ENCODE results near the gene PIK3C3.

Gene PIK3C3

DNA sequence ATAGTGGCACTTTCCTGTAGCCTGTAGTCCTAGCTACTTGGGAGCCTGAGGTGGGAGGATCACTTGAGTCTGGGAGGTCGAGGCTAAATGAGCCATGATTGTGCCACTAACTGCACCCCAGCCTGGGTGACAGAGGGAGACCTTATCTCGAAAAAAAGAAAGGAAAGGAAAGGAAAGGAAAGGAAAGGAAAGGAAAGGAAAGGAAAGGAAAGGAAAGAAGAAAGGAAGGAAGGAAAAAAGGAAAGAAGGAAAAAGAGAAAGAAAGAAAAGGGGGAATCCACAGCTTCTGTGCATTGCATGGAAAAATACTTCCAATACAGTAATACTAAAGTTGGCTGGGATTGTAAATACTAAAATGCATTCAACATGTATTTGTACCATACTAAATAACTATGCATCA lies 12.8 kb upstream of the PIK3C3 start:
- Mint-ChIP-seq H3K36me3 (no peaks in the 10 kb centered on the region), H3K27me3 (peaks cover 22% of the 10 kb centered on the region), H3K4me3 (no peak overlapping the region), H3K4me1 (peaks cover 9% of the 10 kb centered on the region), H3K27ac (no peak overlapping the region), H3K9me3 (no peaks in the 10 kb centered on the region)

DNA sequence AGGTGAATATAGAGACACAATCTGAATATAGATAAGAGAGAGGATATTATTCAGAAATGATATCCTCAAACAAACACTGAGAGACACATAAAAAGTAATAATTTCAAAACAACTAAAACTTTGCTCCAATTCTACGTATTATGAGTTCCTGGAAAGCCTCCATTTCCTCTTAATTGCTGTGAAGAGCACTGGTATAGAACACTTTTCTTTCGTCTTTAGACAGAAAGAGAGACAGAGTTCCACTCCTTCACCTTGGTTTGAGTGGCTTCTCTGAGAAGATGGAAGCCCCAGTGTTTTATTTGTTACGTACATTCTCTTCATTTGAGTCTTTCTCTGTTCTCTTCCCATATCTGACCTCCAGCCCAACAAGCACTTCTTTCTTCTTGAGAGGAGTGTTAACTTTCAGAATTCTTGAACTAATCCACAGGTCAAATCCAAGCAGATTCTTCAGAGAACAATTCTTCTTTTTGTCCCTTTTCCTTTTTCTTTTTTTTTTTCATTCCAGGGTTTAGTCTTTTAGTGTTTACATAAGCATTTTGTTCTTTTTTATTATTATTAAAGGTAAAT lies 6.4 kb upstream of the PIK3C3 start:
- peaks cover 23% of the 10 kb centered on the region for H3K4me1 Mint-ChIP-seq
- peak overlapping the region; percentile 36 for H3K4me3 Mint-ChIP-seq
- peak overlapping the region; percentile 81 for H3K27ac Mint-ChIP-seq
- no peaks in the 10 kb centered on the region for H3K9me3 Mint-ChIP-seq
- H3K36me3 Mint-ChIP-seq, result no peaks in the 10 kb centered on the region
- peaks cover 21% of the 10 kb centered on the region for H3K27me3 Mint-ChIP-seq

DNA sequence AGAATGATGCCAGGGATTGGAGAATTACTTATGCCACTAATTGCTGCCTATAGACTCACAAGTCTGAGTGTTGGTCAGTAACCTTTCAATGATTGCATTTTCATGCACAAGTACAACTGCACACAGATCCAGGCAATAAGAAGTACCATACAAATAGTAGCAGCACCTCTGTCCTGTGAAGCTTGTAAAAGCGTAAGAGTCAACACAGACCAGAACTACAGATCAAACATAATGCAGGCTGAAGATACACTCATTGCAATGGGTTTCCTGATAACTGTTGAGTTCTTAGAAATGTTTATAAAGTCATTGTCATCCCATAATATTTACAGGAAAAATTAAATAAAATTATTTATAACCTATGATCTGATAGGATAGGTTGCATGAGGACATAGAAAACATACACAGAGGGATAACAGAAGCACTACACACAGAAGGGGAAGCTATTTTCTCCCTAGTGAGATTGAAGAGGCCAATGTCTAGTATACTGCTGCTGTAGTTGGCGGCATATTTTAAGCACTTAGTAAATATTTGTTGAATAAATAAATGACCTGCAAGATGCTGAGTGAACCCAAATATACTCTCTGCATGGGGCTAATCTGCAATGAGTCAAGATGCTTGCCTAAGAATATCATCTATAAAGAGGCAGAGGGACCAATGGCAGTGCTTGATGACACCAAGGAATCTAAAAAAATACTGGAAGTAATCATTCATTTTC lies 5.7 kb upstream of the PIK3C3 start:
- no peak overlapping the region for H3K27ac Mint-ChIP-seq

GRCh38 chr18:41955688-41956087 lies 654 bp downstream of the PIK3C3 start:
- Mint-ChIP-seq H3K36me3 (peaks cover 18% of the 10 kb centered on the region), H3K27ac (peak overlapping the region; percentile 99), H3K9me3 (peaks cover 4% of the 10 kb centered on the region), H3K27me3 (no peaks in the 10 kb centered on the region), H3K4me3 (peak overlapping the region; percentile 98), H3K4me1 (peaks cover 47% of the 10 kb centered on the region)

More for the DNA sequence above, 5.7 kb upstream of the PIK3C3 start:
- Mint-ChIP-seq H3K36me3 (no peaks in the 10 kb centered on the region), H3K9me3 (no peaks in the 10 kb centered on the region), H3K27me3 (peaks cover 18% of the 10 kb centered on the region), H3K4me3 (peak overlapping the region; percentile 33), H3K4me1 (peaks cover 23% of the 10 kb centered on the region)

DNA sequence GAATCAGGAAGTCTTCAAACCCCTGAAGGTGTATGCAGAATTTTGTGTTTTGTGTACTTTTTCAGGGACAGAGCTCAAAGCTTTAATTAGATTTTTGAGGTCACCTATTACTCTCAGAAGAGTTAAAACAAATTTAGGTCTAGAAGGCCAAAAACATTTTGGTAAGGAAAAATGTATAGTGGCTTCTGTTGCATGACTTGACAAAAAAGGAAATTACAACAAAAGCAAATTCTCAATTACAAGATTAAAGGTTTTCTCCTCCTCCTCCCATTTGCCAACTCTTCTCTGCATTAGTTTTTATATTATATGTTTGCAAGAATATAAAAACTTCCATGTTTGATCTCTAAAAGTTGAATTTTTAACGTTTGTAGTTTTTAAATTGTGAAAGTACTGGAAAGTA lies 4.0 kb downstream of the PIK3C3 start:
- no peak overlapping the region for H3K4me3 Mint-ChIP-seq
- no peaks in the 10 kb centered on the region for H3K27me3 Mint-ChIP-seq
- H3K4me1 Mint-ChIP-seq, result peaks cover 74% of the 10 kb centered on the region
- H3K27ac Mint-ChIP-seq, result no peak overlapping the region
- H3K9me3 Mint-ChIP-seq, result peaks cover 4% of the 10 kb centered on the region
- H3K36me3 Mint-ChIP-seq, result peaks cover 22% of the 10 kb centered on the region

DNA sequence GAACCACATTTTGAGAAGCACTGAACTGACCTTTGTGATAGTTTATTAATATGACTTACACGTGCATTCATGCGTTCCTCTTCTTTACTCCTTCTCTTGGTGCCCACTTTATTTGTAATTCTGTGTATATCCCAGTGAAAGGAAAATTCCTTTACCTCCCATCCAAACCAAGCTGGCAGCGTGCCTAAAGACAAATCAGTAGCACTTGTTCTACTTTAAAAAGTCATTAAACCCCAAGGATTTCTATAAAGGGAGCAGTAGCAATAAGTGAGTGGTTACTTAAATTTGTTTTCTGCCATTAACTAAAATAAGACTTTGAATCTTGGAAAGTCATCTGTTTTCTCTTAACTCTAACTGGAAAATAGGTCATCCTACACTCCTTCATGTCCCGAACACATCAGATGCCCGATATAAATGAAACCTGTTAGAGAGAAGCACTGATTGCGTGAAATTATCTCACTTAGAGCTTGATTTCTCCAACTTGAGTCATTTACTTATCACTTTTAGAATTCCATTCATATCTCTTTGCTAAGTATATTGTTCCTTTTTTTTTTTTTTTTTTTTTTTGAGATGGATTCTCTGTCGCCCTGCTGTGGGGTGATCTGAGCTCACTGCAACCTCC lies 10.7 kb downstream of the PIK3C3 start:
- H3K4me3 Mint-ChIP-seq, result no peak overlapping the region

GRCh38 chr18:41966943-41967342 lies 11.9 kb downstream of the PIK3C3 start:
- Mint-ChIP-seq H3K9me3 (no peaks in the 10 kb centered on the region), H3K36me3 (peaks cover 15% of the 10 kb centered on the region), H3K27ac (no peak overlapping the region), H3K27me3 (no peaks in the 10 kb centered on the region), H3K4me3 (no peak overlapping the region), H3K4me1 (peaks cover 68% of the 10 kb centered on the region)

More for the DNA sequence above, 10.7 kb downstream of the PIK3C3 start:
- Mint-ChIP-seq H3K9me3 (no peaks in the 10 kb centered on the region), H3K27me3 (no peaks in the 10 kb centered on the region), H3K27ac (no peak overlapping the region), H3K36me3 (peaks cover 15% of the 10 kb centered on the region), H3K4me1 (peaks cover 68% of the 10 kb centered on the region)

- no peak overlapping the region for H3K27ac Mint-ChIP-seq
- no peaks in the 10 kb centered on the region for H3K27me3 Mint-ChIP-seq
- H3K4me1 Mint-ChIP-seq, result peaks cover 71% of the 10 kb centered on the region
- H3K4me3 Mint-ChIP-seq, result no peak overlapping the region
- H3K9me3 Mint-ChIP-seq, result no peaks in the 10 kb centered on the region
- peaks cover 14% of the 10 kb centered on the region for H3K36me3 Mint-ChIP-seq
Measured at GRCh38 chr18:41967680-41968079, 12.6 kb downstream of the PIK3C3 start.

GRCh38 chr18:41969881-41970280 lies 14.8 kb downstream of the PIK3C3 start:
- Mint-ChIP-seq H3K4me1 (peaks cover 76% of the 10 kb centered on the region), H3K9me3 (no peaks in the 10 kb centered on the region), H3K4me3 (no peak overlapping the region), H3K36me3 (peaks cover 15% of the 10 kb centered on the region), H3K27ac (no peak overlapping the region), H3K27me3 (no peaks in the 10 kb centered on the region)

GRCh38 chr18:41972067-41972925 lies 17.3 kb downstream of the PIK3C3 start:
- Mint-ChIP-seq H3K9me3 (no peaks in the 10 kb centered on the region), H3K27ac (no peak overlapping the region), H3K4me3 (peak overlapping the region; percentile 23), H3K36me3 (peaks cover 11% of the 10 kb centered on the region), H3K4me1 (peaks cover 83% of the 10 kb centered on the region), H3K27me3 (no peaks in the 10 kb centered on the region)

DNA sequence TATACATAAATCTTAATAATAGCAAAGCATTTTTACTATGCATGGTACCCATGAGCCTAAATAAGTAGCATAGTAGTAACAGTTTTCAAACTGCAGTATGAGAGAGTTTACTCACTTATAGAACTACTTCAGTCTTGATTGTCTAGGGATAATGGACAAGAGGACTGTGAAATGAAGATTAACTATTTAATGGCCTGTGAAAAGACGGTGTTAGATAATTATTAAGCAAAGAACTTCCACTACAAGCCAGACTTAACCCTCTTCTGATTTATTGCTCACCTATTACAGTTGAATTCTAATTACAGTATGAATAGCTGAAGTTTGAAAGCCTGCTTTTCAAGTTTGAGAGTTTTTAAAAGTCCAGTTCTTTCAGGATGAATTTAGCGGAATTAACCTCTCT lies 18.9 kb downstream of the PIK3C3 start:
- H3K27ac Mint-ChIP-seq, result no peak overlapping the region
- no peak overlapping the region for H3K4me3 Mint-ChIP-seq
- no peaks in the 10 kb centered on the region for H3K9me3 Mint-ChIP-seq
- H3K4me1 Mint-ChIP-seq, result peaks cover 79% of the 10 kb centered on the region
- peaks cover 15% of the 10 kb centered on the region for H3K36me3 Mint-ChIP-seq
- no peaks in the 10 kb centered on the region for H3K27me3 Mint-ChIP-seq

DNA sequence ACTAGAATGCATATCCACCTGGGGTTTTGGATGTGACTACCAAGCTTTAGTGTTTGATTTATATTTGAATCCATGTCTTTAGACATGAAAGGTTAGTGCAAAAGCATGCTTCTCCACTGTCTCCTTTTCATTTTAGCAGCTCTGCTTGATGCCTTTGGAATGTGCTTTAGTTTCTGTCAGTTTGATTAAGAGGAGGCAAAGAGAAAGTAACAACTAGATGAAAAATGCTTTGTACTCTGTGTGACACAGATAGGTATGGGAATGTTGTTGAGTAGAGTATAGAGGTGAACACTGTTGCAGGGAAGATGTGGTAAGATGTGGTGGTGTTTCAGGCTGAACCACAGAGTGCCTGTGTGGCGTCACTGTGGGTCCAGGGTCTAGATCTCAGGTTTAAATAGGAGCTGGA lies 19.8 kb downstream of the PIK3C3 start:
- H3K27ac Mint-ChIP-seq, result peak overlapping the region; percentile 53

DNA sequence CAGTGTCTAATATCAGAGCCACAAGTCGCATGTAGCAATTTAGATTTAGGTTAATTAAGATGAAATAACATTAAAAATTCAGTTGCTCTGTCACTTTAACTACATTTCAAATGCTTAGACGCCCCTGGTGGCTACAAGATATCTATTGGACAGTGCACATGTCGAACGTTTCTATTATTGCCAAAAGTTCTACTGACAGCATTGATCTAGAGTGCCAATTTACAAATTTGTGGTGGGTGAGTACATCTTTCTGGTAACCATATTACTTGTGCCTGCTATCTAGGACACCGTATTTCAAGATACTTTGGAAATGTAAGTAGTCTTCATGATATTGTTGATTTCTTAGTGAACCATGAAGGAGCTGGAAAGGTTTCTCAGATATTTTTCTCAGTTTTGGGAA lies 20.2 kb downstream of the PIK3C3 start:
- peak overlapping the region; percentile 30 for H3K27ac Mint-ChIP-seq
- H3K36me3 Mint-ChIP-seq, result peaks cover 18% of the 10 kb centered on the region
- no peaks in the 10 kb centered on the region for H3K9me3 Mint-ChIP-seq
- no peaks in the 10 kb centered on the region for H3K27me3 Mint-ChIP-seq
- H3K4me1 Mint-ChIP-seq, result peaks cover 78% of the 10 kb centered on the region
- no peak overlapping the region for H3K4me3 Mint-ChIP-seq

More for the DNA sequence above, 19.8 kb downstream of the PIK3C3 start:
- H3K36me3 Mint-ChIP-seq, result peaks cover 15% of the 10 kb centered on the region
- H3K4me3 Mint-ChIP-seq, result no peak overlapping the region
- H3K4me1 Mint-ChIP-seq, result peaks cover 78% of the 10 kb centered on the region
- H3K27me3 Mint-ChIP-seq, result no peaks in the 10 kb centered on the region
- no peaks in the 10 kb centered on the region for H3K9me3 Mint-ChIP-seq

GRCh38 chr18:41977233-41977632 lies 22.2 kb downstream of the PIK3C3 start:
- H3K9me3 Mint-ChIP-seq, result no peaks in the 10 kb centered on the region
- no peaks in the 10 kb centered on the region for H3K27me3 Mint-ChIP-seq
- H3K4me3 Mint-ChIP-seq, result no peak overlapping the region
- H3K4me1 Mint-ChIP-seq, result peaks cover 73% of the 10 kb centered on the region
- no peak overlapping the region for H3K27ac Mint-ChIP-seq
- H3K36me3 Mint-ChIP-seq, result peaks cover 17% of the 10 kb centered on the region

DNA sequence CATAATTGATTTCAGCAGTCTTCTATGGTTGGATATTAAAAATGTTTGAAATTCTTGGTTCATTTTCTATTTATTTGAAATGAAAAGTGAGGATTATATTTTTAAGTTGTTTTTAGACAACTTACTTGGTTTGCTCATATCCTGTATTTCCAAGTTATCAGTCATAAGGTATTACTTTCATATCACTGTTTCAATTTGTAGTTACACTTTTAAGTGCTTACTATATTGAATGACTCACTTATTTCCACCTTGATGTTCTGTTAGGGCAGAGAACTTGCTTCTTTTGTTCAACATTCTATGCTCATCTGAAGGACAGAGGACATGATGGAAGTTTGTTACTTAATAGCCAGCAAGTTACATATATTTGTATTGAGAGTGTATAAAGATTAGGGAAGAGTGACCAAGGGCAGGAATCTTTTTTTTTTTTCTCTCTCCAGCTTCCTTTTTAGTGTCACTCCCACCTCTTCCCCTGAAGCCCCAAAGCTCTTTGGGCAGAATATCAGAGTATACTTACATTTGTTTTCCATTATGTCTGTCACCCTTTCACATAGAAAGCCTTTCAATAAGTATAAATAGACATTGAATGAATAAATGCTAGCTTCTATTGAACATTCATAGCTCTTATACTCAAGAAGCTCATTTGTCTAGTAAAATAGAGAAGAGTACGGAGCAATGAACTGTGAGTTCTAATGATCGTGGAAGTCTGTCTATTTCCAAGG lies 28.1 kb downstream of the PIK3C3 start:
- Mint-ChIP-seq H3K9me3 (no peaks in the 10 kb centered on the region), H3K4me1 (peaks cover 42% of the 10 kb centered on the region)

More for the DNA sequence above, 28.1 kb downstream of the PIK3C3 start:
- Mint-ChIP-seq H3K27ac (peak overlapping the region; percentile 97), H3K27me3 (no peaks in the 10 kb centered on the region), H3K4me3 (peak overlapping the region; percentile 77), H3K36me3 (peaks cover 15% of the 10 kb centered on the region)

Data from activated naive CD4-positive, alpha-beta T cell treated with anti-CD3 and anti-CD28 coated beads, Interleukin-2, amount 50 U/mL, for 24 hours (primary cell).